Activated CD4-positive, alpha-beta T cell treated with anti-CD3 and anti-CD28 coated beads for 4 hours (primary cell): ENCODE results near the gene JMJD6.
A peak's percentile ranks its signal among the peaks of the same experiment; 100 is the strongest.
"Not testable (repeated sequence)": the region's sequence is repeated elsewhere in the genome, so short reads cannot be mapped to it uniquely, and the experiment has no call there.

Experiments
- DNase-seq, 2 donors: peaks; one replicate each; pipeline ENCODE4 v3.0.0-alpha.2; 2020

The JMJD6 gene

DNA sequence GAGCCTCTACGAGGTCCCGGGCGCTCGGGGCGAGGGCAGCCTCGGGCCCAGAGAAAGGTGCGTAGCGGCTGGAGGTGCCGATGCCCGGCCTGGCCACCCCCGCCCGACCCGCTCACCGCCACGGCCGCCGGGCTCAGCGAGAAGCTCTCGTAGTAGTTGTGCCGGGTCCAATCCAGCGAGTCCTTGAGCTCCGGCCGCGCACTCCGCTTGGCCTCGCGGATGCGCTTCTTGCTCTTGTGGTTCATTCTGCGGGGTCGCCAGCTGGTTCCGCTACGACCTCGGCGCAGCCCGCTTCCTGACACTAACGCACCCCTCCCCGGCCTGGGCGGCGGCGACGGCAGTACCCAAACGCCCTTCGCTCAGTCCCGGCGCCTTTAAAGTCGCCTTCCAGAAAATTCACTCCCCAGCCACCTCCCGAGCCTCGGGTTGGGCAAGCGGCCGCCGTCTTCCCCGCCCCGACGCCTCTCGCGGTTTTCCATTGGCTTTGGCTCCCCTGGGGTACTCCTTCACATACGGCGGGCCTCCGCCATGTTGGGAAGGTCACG is at the start of gene JMJD6:
Gene JMJD6, minus strand, starts transcription at position 376 of the 545 bp plus-strand sequence. Its CDS starts 131 bp downstream, at position 245.
- DNase-seq, result peak; percentile 90 to 94

DNA sequence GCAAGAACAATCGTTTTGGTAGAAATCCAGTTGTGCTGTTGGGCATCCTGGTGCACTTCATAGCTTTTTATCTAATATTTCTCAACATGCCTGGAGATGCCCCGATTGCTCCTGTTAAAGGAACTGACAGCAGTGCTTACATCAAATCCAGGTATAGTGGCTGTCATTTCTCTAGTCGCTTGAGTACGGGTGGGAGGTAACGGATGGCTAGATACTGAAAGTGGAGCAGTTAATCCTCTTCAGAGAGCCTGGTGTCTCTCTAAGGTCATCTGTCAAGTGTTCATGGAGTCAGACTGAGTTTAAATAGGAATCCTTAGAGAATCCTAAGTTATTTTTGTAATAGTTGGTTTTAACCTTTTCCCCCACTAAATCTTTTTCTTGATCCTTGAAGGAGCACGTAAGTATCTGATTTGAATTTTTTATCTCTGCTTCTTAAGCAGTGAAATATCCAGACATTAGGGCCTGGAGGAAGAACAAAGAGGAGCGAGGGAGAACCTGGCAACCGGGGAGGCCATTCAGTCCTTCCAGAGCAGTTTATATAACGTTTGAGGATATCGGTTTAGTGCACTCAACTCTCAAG is 48.7 kb upstream of the JMJD6 start:
- DNase-seq, result no peak

DNA sequence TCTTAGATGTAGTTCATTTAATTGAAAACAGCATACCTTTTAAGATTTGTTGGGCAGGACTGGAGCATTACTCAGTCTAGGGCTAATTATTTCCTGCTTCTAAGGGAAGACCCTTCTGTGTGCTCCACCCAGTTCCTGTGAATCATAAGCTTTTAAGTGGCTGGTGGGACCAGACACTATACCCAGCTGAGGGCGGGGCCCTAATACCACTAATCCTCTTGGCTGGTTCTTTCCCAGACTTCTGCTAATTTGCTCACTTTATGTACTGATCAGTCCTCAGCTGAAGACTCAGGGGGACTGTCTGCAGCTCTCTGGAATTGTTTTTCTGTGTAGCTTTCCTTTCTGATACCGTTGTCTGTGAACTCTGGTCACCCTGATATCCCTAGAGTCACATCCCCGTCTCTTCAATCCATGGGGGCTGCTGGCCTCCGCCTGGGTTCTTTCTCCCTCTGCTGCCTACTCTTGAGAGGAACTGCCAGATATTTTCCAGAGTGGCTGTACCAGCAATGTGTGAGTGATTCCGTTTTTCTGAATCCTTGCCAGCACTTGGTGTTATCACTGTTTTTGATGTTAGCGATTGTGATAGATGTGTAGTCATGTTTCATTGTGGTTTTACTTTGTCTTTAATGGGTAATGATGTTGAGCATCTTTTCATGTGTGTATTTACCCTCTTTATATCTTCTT is 46.6 kb upstream of the JMJD6 start:
- DNase-seq, result peak; percentile 67 to 72

DNA sequence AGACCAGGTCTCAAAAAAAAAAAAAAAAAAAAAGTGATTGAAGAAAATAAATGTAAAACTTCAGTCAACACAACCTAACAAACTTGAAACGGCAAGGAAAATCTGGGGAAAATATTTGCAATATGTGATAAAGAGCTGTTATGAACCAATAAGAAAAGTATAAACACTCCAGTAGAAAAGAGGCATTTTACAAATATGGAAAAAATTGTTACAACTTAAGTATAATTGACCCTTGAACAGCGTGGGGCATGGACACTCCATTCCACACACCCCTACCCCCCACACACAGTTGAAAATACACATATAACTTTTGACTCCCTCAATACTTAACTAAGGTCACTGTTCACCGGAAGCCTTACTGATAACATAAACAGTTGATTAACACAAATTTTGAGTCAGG is 32.2 kb upstream of the JMJD6 start:
- no peak for DNase-seq

DNA sequence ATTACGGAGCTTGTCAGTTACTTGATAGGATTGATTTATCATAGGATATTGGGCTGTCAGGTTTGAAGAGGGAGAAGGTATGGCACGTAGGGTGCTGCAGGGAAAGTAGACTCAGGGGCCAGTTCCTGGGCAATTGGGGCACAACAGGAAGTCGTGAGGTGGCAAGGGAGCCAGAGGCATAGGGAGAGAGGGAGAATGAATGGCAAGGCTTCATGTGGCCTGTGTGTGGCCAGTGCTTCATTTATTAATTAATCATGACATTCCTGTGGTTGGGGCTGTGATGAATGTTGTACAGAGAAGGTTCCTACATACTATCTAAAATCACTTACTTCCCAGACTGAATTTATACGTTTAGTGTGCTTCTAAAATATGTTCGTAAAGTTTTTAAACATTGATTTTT is 30.9 kb upstream of the JMJD6 start:
- DNase-seq, result no peak

DNA sequence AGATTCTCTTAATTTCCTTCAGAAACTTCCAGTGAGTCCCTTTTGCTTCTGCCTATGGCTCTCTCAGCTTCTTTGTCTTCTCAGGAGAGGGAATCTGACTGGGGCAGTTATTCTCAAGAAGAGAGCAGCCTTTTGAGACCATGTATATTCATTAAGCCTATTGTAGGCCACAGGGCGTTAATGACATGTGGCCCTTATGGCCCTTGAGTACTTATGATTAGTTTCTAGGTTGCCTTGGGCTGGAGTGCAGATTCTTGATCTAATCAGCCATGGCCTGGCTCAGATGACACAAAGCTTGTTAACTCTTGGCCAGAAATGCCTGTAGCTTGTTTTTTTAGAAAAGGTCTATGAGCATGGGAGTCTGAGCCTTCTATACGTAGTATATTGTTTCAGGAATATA is 28.9 kb upstream of the JMJD6 start:
- no peak for DNase-seq

DNA sequence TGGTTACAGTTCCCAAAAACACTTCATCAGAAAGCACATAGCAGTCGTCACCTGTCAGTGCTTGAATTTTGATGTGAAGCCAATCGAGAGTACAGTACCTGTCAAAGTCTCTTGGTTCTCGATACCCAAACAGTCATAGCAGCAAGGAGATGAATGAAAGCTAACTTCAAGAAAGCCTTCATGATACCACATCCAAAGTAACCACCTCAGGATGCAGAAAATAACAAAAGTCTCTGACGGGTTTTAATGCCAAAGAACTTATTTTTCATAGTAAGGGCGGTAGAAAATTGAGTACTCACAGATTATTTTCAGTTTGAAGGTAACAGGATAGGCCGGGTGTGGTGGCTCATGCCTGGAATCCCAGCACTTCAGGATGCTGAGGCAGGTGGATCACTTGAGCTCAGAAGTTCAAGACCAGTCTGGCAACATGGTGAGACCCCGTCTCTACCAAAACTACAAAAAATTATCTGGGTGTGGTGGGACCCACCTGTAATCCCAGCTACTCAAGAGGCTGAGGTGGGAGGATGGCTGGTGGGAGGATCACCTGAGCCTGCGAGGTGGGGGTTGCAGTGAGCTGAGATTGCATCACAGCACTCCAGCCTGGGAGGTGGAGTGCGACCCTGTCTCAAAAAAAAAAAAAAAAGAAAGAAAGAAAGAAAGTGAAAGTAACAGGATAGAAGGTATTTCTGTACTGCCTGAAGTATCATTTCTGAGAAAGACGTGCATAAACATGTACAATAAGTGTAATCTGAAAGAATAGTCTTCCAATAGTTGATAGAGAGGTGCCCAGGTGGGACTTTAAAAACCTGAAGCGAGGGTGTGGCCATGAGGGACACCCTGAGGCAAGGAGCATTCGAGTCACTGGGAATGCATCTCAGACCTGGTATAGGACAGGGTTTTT is 26.9 kb upstream of the JMJD6 start:
- DNase-seq, result peak in 1 of 2 donors; percentile 28

DNA sequence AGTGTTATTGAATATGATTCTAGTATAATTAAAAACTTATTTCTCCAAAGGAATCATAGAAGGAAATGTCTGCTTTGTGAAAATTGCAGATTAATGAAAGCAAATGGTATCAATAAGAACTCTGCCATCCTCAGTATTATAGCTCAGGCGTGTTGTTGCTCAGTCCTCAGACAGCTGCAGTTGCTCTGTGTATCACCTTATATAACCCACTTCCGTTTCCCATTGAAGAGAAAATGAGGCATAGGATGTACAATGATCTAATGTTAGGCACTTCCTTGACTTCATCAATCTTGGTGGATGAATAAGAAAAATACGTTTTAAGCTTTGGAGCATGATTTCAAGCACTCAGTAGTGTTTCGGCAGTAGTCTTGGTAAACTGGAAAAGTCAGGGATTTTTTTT is 25.6 kb upstream of the JMJD6 start:
- no peak for DNase-seq

DNA sequence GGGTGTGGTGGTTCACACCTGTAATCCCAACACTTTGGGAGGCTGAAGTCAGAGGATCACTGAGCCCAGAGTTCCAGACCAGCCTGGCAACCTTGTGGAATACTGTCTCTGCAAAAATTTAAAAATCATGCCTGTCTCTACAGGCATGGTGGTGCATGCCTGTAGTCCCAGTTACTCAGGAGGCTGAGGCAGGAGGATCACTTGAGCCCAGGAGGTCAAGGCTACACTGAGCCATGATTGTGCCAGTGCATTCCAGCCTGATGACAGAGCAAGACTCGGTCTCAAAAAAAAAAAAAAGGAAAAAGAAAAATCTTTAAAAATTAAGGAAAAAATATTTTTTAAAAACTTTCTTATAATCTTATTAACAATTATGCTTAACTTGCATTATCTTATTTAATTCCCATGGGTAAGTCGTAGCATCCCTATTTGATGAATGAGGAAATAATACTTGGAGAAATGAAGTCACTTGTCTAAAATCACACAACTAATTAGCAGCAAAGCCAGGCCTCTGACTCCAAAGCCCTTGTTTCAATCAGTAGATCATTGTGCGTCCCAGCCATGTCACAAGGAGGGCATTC is 25.1 kb upstream of the JMJD6 start:
- no peak for DNase-seq

DNA sequence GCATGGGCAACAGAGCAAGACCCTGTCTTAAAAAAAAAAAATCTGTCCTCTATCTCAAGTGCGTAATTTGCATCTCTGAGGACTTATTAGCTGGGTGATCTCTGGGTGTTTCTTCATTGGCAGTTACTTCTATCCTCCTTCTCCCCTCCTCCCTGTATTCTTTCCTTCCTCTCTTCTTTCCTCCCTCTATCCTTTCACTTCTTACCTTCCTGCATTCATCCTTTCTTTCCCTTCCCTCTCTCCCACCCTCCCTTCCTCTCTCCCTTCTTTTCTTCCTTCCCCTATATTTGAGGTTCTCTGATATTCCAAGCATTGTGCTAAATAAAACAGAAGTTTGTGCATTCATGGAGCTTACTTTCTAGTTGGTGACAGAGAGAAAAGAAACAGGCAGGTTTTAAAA is 22.3 kb upstream of the JMJD6 start:
- no peak for DNase-seq

DNA sequence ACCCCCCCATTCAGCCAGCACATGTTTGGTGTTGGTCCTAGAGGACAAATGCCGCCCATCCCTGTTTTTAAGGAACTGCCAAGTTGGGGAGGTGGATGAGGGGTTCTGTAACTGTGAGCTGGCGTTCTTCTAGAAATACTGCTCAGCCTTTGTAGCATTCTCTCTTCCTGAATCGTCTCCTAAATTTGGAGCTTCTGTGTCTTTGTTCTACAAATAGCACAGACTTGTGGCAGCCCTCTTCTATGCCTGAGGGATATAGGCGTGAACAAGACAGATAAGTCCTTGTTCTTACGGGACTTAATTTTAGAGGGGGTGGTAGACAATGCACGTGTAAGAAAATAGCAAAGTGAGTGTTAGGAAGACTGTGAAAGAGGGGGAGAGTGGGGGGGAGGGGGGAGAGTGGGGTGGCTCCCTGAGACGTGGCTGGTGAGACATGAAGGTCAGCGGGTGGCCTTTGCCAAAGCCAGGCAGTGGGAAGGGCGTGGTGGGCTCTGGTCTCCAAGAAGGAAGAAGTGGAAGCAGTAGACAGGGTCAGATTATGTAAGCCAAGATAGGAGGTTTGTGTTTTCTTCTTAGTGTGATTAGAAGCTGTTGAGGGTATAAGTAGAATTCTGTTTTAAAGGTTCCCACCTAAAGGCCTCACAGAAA is 21.4 kb upstream of the JMJD6 start:
- no peak for DNase-seq

DNA sequence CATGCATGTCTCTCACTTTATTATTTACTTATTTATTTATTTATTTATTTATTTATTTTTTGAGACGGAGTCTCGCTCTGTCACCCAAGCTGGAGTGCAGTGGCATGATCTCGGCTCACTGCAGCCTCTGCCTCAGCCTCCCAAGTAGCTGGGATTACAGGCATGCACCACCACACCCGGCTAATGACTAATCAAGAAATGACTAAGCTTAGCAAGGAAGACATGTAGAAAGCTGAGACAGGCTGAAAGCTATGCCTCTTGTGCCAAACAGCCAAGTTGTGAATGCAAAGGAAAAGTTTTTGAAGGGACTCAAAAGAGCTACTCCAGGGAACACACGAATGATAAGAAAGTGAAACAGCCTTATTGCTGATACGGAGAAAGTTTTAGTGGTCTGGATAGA is 19.4 kb upstream of the JMJD6 start:
- not testable (repeated sequence) for DNase-seq

DNA sequence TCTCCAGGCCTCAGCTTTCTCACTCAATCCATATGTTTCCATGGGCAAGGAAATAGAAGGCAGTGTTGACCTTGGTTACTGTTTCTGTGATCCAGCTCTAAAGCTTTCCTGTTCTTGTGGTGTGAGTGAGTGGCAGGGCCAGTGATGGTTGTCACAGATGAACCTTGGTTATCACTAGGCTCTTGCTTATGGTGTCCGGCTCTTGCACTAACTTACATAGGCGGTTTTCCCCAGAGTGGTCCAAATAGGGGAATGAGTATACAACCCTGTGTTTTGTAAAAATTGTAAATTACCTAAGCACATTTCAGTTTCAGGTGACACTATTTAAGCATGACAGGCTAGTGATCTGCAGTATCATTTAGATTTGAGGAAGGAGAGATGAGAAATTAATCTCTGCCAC is 18.3 kb upstream of the JMJD6 start:
- DNase-seq, result no peak

DNA sequence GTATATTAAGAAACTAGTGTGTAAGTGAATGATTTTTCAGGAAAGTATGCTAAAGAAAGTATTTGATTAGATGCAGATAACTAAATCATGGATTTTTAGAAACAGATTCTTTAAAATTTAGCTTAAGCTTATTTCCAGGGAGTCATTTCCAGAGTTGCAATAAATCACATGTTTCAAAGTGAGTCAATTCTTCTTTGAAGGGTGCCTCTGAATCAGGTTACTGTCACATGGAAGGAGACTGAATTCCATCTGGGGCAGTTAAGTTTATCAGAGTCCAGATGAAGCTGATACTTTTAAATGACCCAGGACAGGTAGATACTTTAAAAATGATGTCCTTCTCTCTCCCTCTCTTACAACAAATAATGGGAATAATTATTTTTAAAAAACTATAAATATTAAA is 16.6 kb upstream of the JMJD6 start:
- DNase-seq, result no peak

DNA sequence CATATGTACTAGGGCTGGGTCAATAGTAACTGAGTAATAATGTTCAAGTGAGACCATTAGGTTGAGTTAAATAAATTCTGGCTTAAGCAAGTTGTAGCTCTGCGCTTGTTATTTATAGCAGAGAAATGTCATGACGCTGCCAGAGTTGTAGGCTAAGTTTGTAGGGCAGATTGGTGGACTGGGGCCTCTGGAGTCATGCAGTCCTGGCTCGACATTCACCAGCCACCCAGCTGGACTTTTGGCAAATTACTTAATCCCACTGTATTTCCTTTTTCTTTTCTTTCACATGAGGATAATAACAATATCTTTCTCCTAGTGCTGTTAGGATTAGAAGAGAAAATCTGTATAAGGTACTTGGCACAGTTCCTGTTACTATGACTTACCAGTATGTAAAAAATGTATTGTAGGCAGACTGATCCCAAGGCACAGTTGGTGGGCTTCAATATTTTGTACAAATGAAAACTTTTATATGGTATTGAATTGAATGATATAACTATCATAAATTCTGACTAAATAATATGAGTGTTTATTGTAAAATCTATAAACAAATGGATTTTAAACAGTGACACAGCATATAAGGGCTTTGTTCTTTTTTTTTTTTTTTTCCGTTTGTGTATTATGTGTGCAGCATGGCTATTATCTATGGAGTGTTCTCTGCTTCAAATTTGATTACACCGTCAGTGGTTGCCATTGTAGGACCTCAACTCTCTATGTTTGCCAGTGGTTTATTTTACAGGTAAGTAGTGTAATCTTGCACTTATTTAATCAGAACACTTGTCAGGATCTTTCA is 14.1 kb upstream of the JMJD6 start:
- no peak for DNase-seq

DNA sequence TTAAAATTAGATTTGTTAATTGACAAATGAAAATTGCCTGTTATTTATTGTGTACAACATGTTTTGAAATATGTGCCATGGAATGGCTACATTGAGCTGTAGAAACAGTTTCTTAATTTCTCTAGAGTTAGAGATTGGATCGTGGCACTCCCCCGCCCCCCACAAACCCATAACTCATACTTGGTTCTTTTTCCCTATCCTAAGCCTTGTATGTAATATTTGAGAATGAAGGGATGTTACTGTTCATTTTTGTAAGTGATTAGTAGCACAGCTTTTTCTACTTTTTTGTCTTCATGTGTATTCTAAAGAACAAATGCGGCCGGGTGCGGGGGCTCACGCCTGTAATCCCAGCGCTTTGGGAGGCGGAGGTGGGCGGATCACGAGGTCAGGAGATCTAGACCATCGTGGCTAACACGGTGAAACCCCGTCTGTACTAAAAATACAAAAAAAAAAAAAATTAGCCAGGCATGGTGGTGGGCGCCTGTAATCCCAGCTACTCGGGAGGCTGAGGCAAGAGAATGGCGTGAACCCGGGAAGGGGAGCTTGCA is 13.2 kb upstream of the JMJD6 start:
- not testable (repeated sequence) for DNase-seq

DNA sequence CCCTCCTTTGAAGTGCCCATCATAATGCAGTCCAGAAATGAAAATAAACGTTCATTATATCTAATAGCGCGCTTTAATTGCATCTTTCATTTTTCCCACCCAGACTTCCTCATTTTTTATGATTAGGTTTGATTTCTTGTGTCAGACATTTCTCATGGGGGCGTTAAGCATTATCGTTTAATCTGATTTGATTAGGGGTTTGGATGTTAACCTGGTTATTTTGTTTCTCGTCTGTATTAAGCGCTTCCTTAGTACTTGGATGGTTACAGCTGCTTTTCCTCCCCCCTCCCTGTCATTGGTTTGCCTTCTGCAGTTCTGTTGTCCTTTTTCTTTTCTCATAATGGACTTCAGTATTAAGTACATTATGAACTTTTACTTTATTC is 12.1 kb upstream of the JMJD6 start:
- no peak for DNase-seq

DNA sequence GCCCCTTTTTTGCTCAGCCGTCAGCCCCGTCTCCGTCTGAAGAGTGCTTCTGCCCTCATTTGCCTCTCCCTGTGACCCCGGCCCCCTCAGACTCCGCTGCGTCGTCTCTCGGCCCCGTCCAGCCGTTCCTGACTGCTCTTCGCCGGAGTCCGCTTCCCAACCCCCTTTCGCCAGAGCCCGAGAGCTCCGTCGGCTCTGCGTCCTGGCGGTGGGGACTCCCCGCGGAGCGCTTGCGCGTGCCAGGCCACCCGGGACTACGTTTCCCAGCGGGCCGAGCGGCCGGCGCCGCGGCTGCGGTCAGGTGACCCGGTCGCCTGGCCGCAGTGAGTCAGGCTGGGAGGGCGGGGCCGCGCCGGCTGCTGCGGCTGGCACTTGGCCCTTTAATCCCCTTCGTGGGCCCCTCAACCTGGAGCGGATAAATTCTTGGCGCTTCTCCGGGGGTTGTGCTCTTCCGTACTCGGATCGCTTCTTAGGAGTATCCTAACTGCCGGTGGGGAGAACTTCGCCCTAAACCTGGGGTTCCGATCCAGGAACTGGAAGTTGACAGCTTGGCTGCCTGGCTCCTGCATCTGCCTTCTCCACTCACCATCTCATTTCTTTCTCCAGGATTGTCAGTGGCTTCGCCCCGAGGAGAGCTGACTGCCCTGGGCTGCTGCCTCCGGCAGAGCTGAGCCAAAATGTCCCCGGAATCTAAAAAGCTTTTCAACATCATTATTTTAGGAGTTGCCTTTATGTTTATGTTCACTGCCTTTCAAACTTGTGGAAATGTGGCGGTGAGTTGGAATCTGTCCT is 11.5 kb upstream of the JMJD6 start, which contains the start of gene MFSD11:
Gene MFSD11, plus strand, starts transcription at position 444 of the 792 bp plus-strand sequence. Its CDS starts 234 bp downstream, at position 678.
- peak; percentile 88 to 92 for DNase-seq

DNA sequence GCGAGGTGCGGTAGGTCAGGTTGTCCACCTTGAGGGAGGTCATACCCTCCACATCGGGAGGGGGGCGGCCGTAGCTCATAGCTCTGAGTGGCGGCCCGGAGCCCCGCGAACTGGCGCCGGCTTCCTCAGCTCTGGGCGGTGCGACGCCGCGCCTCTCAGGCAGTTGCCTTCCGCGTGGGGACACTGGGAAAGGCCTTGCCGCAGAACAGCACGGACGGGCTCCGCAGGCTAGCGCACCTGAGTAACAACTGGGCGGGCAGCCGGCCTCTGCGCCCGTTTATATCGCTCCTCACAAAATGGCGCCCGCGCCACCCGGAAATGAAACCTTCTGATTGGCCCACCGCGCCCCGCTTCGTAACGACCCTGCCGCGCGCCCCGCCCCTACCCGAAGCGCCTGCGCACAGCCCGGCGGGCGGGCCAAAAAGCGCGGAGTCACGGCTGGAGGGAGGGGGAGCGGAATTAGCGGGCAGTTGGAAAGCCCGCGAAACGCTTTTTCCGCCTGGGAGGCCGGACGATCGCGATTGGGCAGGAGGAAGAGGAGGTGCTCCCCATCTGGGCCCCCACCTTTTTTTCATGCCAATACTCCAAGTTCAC is 10.8 kb upstream of the JMJD6 start, which contains the start of gene SRSF2:
Gene SRSF2, minus strand, starts transcription at position 250 of the 594 bp plus-strand sequence. Its CDS starts 171 bp downstream, at position 79.
- peak; percentile 98 for DNase-seq
